RWPE1 (cell line): ENCODE results near the gene POU2F3.

Experiments
- CTCF ChIA-PET: fragments of 350-600 bp; sonication (Branson Sonifier 250); formaldehyde crosslinking; extraction: SDS; loops from one replicate; lab custom pipeline; 2021; lab: Yijun Ruan, JAX
- POLR2A ChIA-PET: fragments of 400-600 bp; formaldehyde crosslinking; extraction: SDS; loops from one replicate; lab custom pipeline; 2020; ENCODE audit warnings: antibody characterized with exemption; ENCODE audit not compliant: low non-redundant PET; lab: Yijun Ruan, JAX
- DNase-seq: peaks from one replicate; pipeline ENCODE4 v3.0.0; 2012; ENCODE audit warnings: low spot score
- H3K27ac ChIP-seq: fragments of 450-650 bp; 2 replicates; pipeline ENCODE4 v1.5.1; 2017
- CTCF ChIP-seq: fragments of 450-650 bp; conservative IDR thresholded peaks from 2 replicates; pipeline ENCODE4 v1.5.1; 2017; ENCODE audit warnings: low read depth, mild to moderate bottlenecking

Gene POU2F3

GRCh38 chr11:120197251-120197891 is 42.6 kb upstream of the POU2F3 start:
- ChIA-PET POLR2A (no interaction called here), CTCF (no interaction called here)
- no peak for DNase-seq
- no peak overlapping the region for H3K27ac ChIP-seq
- no peak for TF ChIP-seq CTCF

- ChIA-PET CTCF (no interaction called here), POLR2A (no interaction called here)
- DNase-seq = no peak
- no peak for TF ChIP-seq CTCF
- H3K27ac ChIP-seq = no peak overlapping the region
Observed at GRCh38 chr11:120197977-120198376, 42.0 kb upstream of the POU2F3 start.

- CTCF ChIA-PET = no interaction called here
Observed at GRCh38 chr11:120198403-120198786, 41.5 kb upstream of the POU2F3 start.

GRCh38 chr11:120198787-120199469 is 41.0 kb upstream of the POU2F3 start:
- no peak for DNase-seq
- TF ChIP-seq CTCF = no peak
- ChIA-PET POLR2A (no interaction called here), CTCF (no interaction called here)
- no peak overlapping the region for H3K27ac ChIP-seq

More at GRCh38 chr11:120198403-120198786, 41.5 kb upstream of the POU2F3 start:
- no peak for DNase-seq
- POLR2A ChIA-PET = no interaction called here
- TF ChIP-seq CTCF = no peak
- H3K27ac ChIP-seq = no peak overlapping the region

GRCh38 chr11:120199613-120200012 is 40.3 kb upstream of the POU2F3 start:
- ChIA-PET CTCF (no interaction called here), POLR2A (no interaction called here)
- no peak overlapping the region for H3K27ac ChIP-seq
- no peak for DNase-seq
- TF ChIP-seq CTCF = no peak

- DNase-seq = no peak
- H3K27ac ChIP-seq = no peak overlapping the region
- TF ChIP-seq CTCF = no peak
- CTCF ChIA-PET = no interaction called here
- POLR2A ChIA-PET = no interaction called here
Observed at GRCh38 chr11:120200677-120201076, 39.3 kb upstream of the POU2F3 start.
